K562 (cell line): ENCODE results near the gene SNRNP40. TPM values are rescaled to one million over a fixed set of nuclear protein-coding genes. Genes with fewer than 3 reads are reported as not detected.

Experiments
- ATAC-seq: fragments of 200-7000 bp; cut with Tn5 transposase; 3 replicates; pipeline ENCODE4 v1.9.1; 2020; ENCODE audit warnings: moderate library complexity
- BruUV-seq: library from RNA; stranded (reverse); fragments of 400-500 nt; replicated peaks from 2 replicates; lab custom pipeline; 2021; lab: Mats Ljungman, UMichigan
- CTCF ChIA-PET: fragments of 300-600 bp; formaldehyde crosslinking; extraction: SDS; loops from one replicate; lab custom pipeline; 2021; ENCODE audit warnings: low intra/inter-chr PET ratio; lab: Yijun Ruan, JAX
- POLR2A ChIA-PET: fragments of 300-600, 350-650 bp; sonication (Branson Sonifier 250); formaldehyde crosslinking; extraction: SDS; loops from one replicate; lab custom pipeline; 2021; ENCODE audit warnings: antibody characterized with exemption, inconsistent platforms; lab: Yijun Ruan, JAX
- DNase-seq, 4 experiments: peaks; one replicate each; pipeline versions ENCODE4 v3.0.0 to v3.0.0-alpha.2; 2011 to 2018; ENCODE audit warnings: low spot score in 3 of 4, mixed read lengths in 3 of 4; ENCODE audit errors: extremely low read depth in 1 of 4
- FAIRE-seq: peaks from 2 replicates; lab custom pipeline; 2011; peaks lifted over from hg19 to GRCh38; lab: Jason Lieb, UNC
- H2AFZ ChIP-seq: 2 replicates; pipeline ENCODE4 v1.6.0; 2011; ENCODE audit warnings: low read depth, low read length, control low read depth, inconsistent platforms
- H3K27ac ChIP-seq: fragments of 200-600 bp; 3 replicates; pipeline ENCODE4 v1.8.0; 2011; ENCODE audit warnings: low read depth, mild to moderate bottlenecking, control low read depth, inconsistent platforms, low read length, moderate library complexity, mixed read lengths; ENCODE audit errors: extremely low read depth
- H3K27me3 ChIP-seq, 2 experiments: fragments of 300-600 bp in 1 of 2; 2 replicates in 1 of 2; 3 replicates in 1 of 2; pipeline versions ENCODE4 v1.6.0 to v1.8.0; 2011; ENCODE audit warnings: inconsistent platforms in 2 of 2, low read length in 2 of 2, mild to moderate bottlenecking in 1 of 2, mixed read lengths in 1 of 2, moderate library complexity in 1 of 2; ENCODE audit not compliant: control insufficient read depth in 2 of 2, insufficient read depth in 2 of 2
- H3K36me3 ChIP-seq: fragments of 300-600 bp; 3 replicates; pipeline ENCODE4 v1.8.0; 2011; ENCODE audit warnings: mild to moderate bottlenecking, low read length, inconsistent platforms; ENCODE audit not compliant: control insufficient read depth, insufficient read depth
- H3K4me1 ChIP-seq, 2 experiments: fragments of 200-600 bp in 1 of 2; replicated peaks in 1 of 2; 2 replicates in 1 of 2; 3 replicates in 1 of 2; pipeline versions ENCODE4 v1.5.1 to v1.8.0; 2011; ENCODE audit warnings: inconsistent platforms in 2 of 2, low read length in 2 of 2, mild to moderate bottlenecking in 1 of 2, mixed read lengths in 1 of 2, moderate library complexity in 1 of 2; ENCODE audit not compliant: control insufficient read depth in 2 of 2, insufficient read depth in 2 of 2
- H3K4me2 ChIP-seq: 2 replicates; pipeline ENCODE4 v1.6.1; 2011; ENCODE audit warnings: low read length, control low read depth, inconsistent platforms, mixed read lengths; ENCODE audit not compliant: insufficient read depth
- H3K4me3 ChIP-seq: fragments of 200-600 bp; sonication (generic), shearing (Covaris generic); 2 replicates; pipeline ENCODE4 v1.5.1; 2016; ENCODE audit warnings: control low read depth, inconsistent platforms
- H3K79me2 ChIP-seq: fragments of 200-600 bp; 3 replicates; pipeline ENCODE4 v1.8.0; 2011; ENCODE audit warnings: low read length, inconsistent platforms; ENCODE audit not compliant: control insufficient read depth, insufficient read depth
- H3K9ac ChIP-seq, 2 experiments: 2 replicates each; pipeline versions ENCODE4 v1.6.0 to v1.6.1; 2011; ENCODE audit warnings: low read depth in 2 of 2, low read length in 2 of 2, control low read depth in 1 of 2, inconsistent platforms in 1 of 2, mild to moderate bottlenecking in 1 of 2, mixed read lengths in 1 of 2; ENCODE audit not compliant: insufficient read depth in 1 of 2
- H3K9me1 ChIP-seq: one replicate; pipeline ENCODE4 v1.6.0; 2011; ENCODE audit warnings: inconsistent platforms, mild to moderate bottlenecking, low read length, moderate library complexity; ENCODE audit not compliant: control insufficient read depth, insufficient read depth
- H3K9me3 ChIP-seq: replicated peaks from 2 replicates; pipeline ENCODE4 v1.5.1; 2011; ENCODE audit warnings: low read depth, low read length, inconsistent platforms; ENCODE audit not compliant: control insufficient read depth, insufficient read depth
- H4K20me1 ChIP-seq: replicated peaks from 2 replicates; pipeline ENCODE4 v1.6.1; 2011; ENCODE audit warnings: low read length, inconsistent platforms, mixed read lengths; ENCODE audit not compliant: control insufficient read depth, insufficient read depth
- CBFB ChIP-seq: sonication (generic); formaldehyde crosslinking; IDR thresholded peaks from 2 replicates; pipeline ENCODE4 v1.4.0; 2020; ENCODE audit warnings: mild to moderate bottlenecking, missing genetic modification reagents
- CBX1 ChIP-seq: sonication (generic); IDR thresholded peaks from 2 replicates; pipeline ENCODE4 v1.6.1; 2016; ENCODE audit warnings: antibody characterized with exemption, low read depth, mild to moderate bottlenecking
- FOXA3 ChIP-seq, 2 experiments: fragments of 450-650 bp in 1 of 2; sonication (generic) in 1 of 2; formaldehyde crosslinking; IDR thresholded peaks in 1 of 2; conservative IDR thresholded peaks in 1 of 2; 2 replicates each; pipeline versions ENCODE4 v1.4.0 to v1.8.0; 2020 to 2022; ENCODE audit warnings: mild to moderate bottlenecking in 2 of 2, missing genetic modification reagents in 1 of 2
- HDAC2 ChIP-seq: fragments of 450-650 bp; IDR thresholded peaks from 2 replicates; pipeline ENCODE4 v1.6.1; 2016; ENCODE audit warnings: mild to moderate bottlenecking
- MIER1 ChIP-seq: fragments of 450-650 bp; IDR thresholded peaks from 2 replicates; pipeline ENCODE4 v1.6.1; 2016; ENCODE audit warnings: antibody characterized with exemption, mild to moderate bottlenecking, low read depth
- MYC ChIP-seq, 2 experiments: fragments of 250-450 bp in 1 of 2; sonication (Bioruptor Pico) in 1 of 2; IDR thresholded peaks; 2 replicates each; pipeline versions ENCODE4 v1.5.1 to v1.6.1; 2012 to 2021; ENCODE audit warnings: low read depth in 2 of 2, borderline replicate concordance in 1 of 2, improper control_type of control experiment in 1 of 2, low read length in 1 of 2, mild to moderate bottlenecking in 1 of 2, moderate library complexity in 1 of 2
- NCOR1 ChIP-seq: fragments of 450-650 bp; IDR thresholded peaks from 2 replicates; pipeline ENCODE4 v1.6.1; 2016; ENCODE audit warnings: mild to moderate bottlenecking, moderate library complexity
- PHF21A ChIP-seq: fragments of 450-650 bp; IDR thresholded peaks from 2 replicates; pipeline ENCODE4 v1.6.1; 2017; ENCODE audit warnings: low read depth, borderline replicate concordance
- POLR2AphosphoS2 ChIP-seq: IDR thresholded peaks from 2 replicates; pipeline ENCODE4 v1.6.1; 2012; ENCODE audit warnings: low read length, improper control_type of control experiment
- RBM14 ChIP-seq: fragments of 200-400 bp; formaldehyde crosslinking; IDR thresholded peaks from 2 replicates; pipeline ENCODE4 v1.6.1; 2018; ENCODE audit warnings: low read depth, mild to moderate bottlenecking, low read length, moderate library complexity, borderline replicate concordance; ENCODE audit not compliant: insufficient read depth
- SIN3A ChIP-seq, 2 experiments: fragments of 150-350 bp in 1 of 2; IDR thresholded peaks; 2 replicates each; pipeline ENCODE4 v1.6.1; 2011 to 2016; ENCODE audit warnings: borderline replicate concordance in 2 of 2, low read depth in 2 of 2, low read length in 2 of 2, mild to moderate bottlenecking in 2 of 2, moderate library complexity in 2 of 2; ENCODE audit not compliant: control insufficient read depth in 1 of 2
- TARDBP ChIP-seq: fragments of 450-650 bp; IDR thresholded peaks from 2 replicates; pipeline ENCODE4 v1.6.1; 2016
- TEAD1 ChIP-seq, 2 experiments: fragments of 450-650 bp in 1 of 2; sonication (generic) in 1 of 2; formaldehyde crosslinking; IDR thresholded peaks; 2 replicates each; pipeline versions ENCODE4 v1.4.0 to v1.8.0; 2020 to 2022; ENCODE audit warnings: mild to moderate bottlenecking in 2 of 2, missing genetic modification reagents in 1 of 2
- ZNF695 ChIP-seq: fragments of 450-650 bp; formaldehyde crosslinking; IDR thresholded peaks from 2 replicates; pipeline ENCODE4 v1.4.0; 2020; ENCODE audit warnings: mild to moderate bottlenecking, moderate library complexity
- WGBS: fragments of 100-300 bp; shearing (Covaris generic); methylation state at CpG from one replicate; pipeline ENCODE4 v1.1.6; 2016; ENCODE audit warnings: low coverage, mixed read lengths; ENCODE audit not compliant: insufficient coverage; ENCODE audit errors: missing lambda C conversion rate; 5-methylcytosine and 5-hydroxymethylcytosine counted together
- in situ Hi-C: fragments of 300-500 bp; cut with MboI; formaldehyde crosslinking; loops from 4 replicates; pipeline ENCODE4 v1.15.0; 2018; ENCODE audit warnings: inconsistent platforms, mixed read lengths
- intact Hi-C: fragments of 100-400 bp; cut with micrococcal nuclease; formaldehyde crosslinking; loops from 2 replicates; pipeline ENCODE4 v1.14.2; 2022
- polyA plus RNA-seq, 8 experiments: library from polyadenylated mRNA; depleted of rRNA in 4 of 8; stranded (reverse) in 5 of 8; unstranded in 3 of 8; fragments of >200 nt; fragmentation: Nextera tagmentation in 2 of 8; fragmentation: Illumina TruSeq in 1 of 8; extraction: Ambion mirVana in 2 of 8; extraction: Trizol in 1 of 8; gene quantifications; 2 replicates each; pipeline versions ENCODE4 v1.2.1 to v1.2.3, GENCODE V29; 2011 to 2014; ENCODE audit warnings: inconsistent platforms in 1 of 8, missing spikeins in 1 of 8
- total RNA-seq, 7 experiments: library from RNA; depleted of rRNA in 6 of 7; stranded (reverse); fragments of >200 nt in 6 of 7; fragmentation: Illumina TruSeq in 2 of 7; extraction: Trizol in 2 of 7; gene quantifications; 2 replicates each; pipeline versions ENCODE4 v1.2.1 to v1.2.3, GENCODE V29; 2011 to 2021; ENCODE audit warnings: low replicate concordance in 1 of 7
- TF ChIP-seq, protein P1 (sequence below), 3 experiments: IDR thresholded peaks in 2 of 3; conservative IDR thresholded peaks in 1 of 3; 2 replicates each; pipeline ENCODE4 v1.5.1; 2011 to 2012; ENCODE audit warnings: low read length in 3 of 3, mild to moderate bottlenecking in 3 of 3, control low read depth in 2 of 3, improper control_type of control experiment in 1 of 3, inconsistent platforms in 1 of 3, low read depth in 1 of 3, mixed read lengths in 1 of 3, moderate library complexity in 1 of 3; ENCODE audit not compliant: insufficient read depth in 2 of 3
- TF ChIP-seq, protein P2 (sequence below), 2 experiments: fragments of 450-650 bp; IDR thresholded peaks; 2 replicates each; pipeline ENCODE4 v1.6.1; 2016

The SNRNP40 gene
- total and polyA plus RNA-seq, 9 of the 15 experiments (the other 6 are each of a cell fraction or from before 2014, with no cell fraction given): 48.7 to 278 (median 163) TPM

DNA sequence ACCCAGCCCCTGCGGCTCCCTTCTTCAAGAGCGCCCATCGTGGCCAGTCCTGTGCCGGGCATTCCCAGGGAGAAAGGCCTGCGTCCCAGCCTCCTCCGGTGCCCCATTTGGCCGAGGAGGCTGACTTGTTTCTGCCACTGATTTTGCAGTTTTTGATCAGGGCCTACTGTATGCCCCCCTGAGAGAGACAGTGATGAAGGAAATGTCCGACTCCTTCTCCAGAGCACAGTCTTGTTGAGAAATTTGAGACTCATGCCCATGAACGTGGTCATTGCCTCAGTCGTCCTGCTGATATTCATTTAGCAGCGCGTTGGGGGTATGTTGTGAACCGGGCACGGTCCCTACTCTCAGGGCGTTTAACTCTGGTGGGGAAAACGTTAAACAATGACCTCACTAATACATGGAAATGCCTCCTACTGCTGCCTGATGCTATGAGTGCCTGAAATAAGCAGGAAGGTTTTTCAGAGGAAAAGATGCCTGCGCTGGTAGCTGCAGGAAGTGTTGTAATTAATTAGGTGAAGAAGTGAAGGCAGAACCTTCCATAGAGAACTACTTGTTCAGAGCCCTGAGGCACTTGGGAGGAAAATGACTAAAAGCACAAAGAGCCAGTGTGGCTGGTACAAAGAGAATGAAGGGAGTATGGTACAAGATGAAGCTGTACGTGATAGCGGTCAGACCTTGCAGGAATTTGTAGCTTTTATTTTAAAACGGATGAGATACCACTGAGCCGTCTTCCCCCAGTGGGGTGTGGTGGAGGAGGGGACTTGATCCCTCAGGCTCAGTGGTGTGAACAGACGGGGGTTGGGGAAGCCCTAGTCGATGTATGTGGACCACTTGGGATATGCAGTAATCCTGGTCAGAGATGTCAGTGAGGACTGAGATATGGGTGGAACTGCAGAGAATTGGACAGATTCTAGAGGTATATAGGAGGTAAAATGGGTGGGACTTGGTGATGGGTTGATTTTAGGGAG is 974 bp upstream of the SNRNP40 start:
- H3K4me3 ChIP-seq: peak overlapping the region; percentile 80
- in situ Hi-C loops (no loop called here), intact Hi-C loops (no loop called here)
- no peak for TF ChIP-seq NCOR1
- peak; percentile 19; the same call in 1 of the 2 replicates for TF ChIP-seq HDAC2
- TF ChIP-seq, protein P1, sequence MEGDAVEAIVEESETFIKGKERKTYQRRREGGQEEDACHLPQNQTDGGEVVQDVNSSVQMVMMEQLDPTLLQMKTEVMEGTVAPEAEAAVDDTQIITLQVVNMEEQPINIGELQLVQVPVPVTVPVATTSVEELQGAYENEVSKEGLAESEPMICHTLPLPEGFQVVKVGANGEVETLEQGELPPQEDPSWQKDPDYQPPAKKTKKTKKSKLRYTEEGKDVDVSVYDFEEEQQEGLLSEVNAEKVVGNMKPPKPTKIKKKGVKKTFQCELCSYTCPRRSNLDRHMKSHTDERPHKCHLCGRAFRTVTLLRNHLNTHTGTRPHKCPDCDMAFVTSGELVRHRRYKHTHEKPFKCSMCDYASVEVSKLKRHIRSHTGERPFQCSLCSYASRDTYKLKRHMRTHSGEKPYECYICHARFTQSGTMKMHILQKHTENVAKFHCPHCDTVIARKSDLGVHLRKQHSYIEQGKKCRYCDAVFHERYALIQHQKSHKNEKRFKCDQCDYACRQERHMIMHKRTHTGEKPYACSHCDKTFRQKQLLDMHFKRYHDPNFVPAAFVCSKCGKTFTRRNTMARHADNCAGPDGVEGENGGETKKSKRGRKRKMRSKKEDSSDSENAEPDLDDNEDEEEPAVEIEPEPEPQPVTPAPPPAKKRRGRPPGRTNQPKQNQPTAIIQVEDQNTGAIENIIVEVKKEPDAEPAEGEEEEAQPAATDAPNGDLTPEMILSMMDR (IDR thresholded peaks at IDR 0.05 in 2 of 3, conservative IDR thresholded peaks at IDR 0.05 in 1 of 3; ENCODE audit: insufficient read depth in 2 of 3, low read depth in 1 of 3, low read length in 3 of 3): 0 out of 6 replicates have a peak, but pooled peaks of 1 of the 3 experiments have one; percentile 0
- TF ChIP-seq RBM14: no peak
- TF ChIP-seq FOXA3 (CRISPR knock-in tag; conservative IDR thresholded peaks at IDR 0.05 in 1 of 2, IDR thresholded peaks at IDR 0.05 in 1 of 2): 0 out of 4 replicates have a peak, but pooled peaks of 1 of the 2 experiments have one; percentile 32
- 0 out of 2 replicates have a peak, but pooled peaks have one; percentile 29 for TF ChIP-seq TARDBP
- TF ChIP-seq POLR2AphosphoS2: no peak
- no peak for TF ChIP-seq MYC (IDR thresholded peaks at IDR 0.05; ENCODE audit: low read depth, low read length)
- peak; percentile 71; the same call in 1 of the 2 replicates for TF ChIP-seq MYC (CRISPR knock-in tag; IDR thresholded peaks at IDR 0.05; ENCODE audit: borderline replicate concordance, low read depth)
- TF ChIP-seq PHF21A: no peak
- 0 out of 2 replicates have a peak, but pooled peaks have one; percentile 8 for TF ChIP-seq CBX1
- TF ChIP-seq SIN3A (IDR thresholded peaks at IDR 0.05; ENCODE audit: borderline replicate concordance in 2 of 2, control insufficient read depth in 1 of 2, low read depth in 2 of 2, low read length in 2 of 2): 0 out of 4 replicates have a peak, but pooled peaks of 1 of the 2 experiments have one; percentile 21
- TF ChIP-seq MIER1: 0 out of 2 replicates have a peak, but pooled peaks have one; percentile 33
- no peak for TF ChIP-seq ZNF695 (CRISPR knock-in tag)
- TF ChIP-seq, protein P2, sequence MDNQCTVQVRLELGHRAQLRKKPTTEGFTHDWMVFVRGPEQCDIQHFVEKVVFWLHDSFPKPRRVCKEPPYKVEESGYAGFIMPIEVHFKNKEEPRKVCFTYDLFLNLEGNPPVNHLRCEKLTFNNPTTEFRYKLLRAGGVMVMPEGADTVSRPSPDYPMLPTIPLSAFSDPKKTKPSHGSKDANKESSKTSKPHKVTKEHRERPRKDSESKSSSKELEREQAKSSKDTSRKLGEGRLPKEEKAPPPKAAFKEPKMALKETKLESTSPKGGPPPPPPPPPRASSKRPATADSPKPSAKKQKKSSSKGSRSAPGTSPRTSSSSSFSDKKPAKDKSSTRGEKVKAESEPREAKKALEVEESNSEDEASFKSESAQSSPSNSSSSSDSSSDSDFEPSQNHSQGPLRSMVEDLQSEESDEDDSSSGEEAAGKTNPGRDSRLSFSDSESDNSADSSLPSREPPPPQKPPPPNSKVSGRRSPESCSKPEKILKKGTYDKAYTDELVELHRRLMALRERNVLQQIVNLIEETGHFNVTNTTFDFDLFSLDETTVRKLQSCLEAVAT (IDR thresholded peaks at IDR 0.05): 0 out of 4 replicates have a peak, but pooled peaks of 1 of the 2 experiments have one; percentile 32
- TF ChIP-seq CBFB: 0 out of 2 replicates have a peak, but pooled peaks have one; percentile 55
- TF ChIP-seq TEAD1 (CRISPR knock-in tag; IDR thresholded peaks at IDR 0.05): peak in 1 of 2 experiments; percentile 71; a peak in 1 of 4 replicates

More for the DNA sequence above, 974 bp upstream of the SNRNP40 start:
- peak overlapping the region; percentile 90 for H2AFZ ChIP-seq
- no peaks in the 10 kb centered on the region for H3K27me3 ChIP-seq
- POLR2A ChIA-PET: interaction anchor here (0.5 to 3.3 kb wide), 28 partner anchors 10 to 229 kb away, joined by 3 to 25 read pairs (median 4); no protein-coding TSS in a partner anchor
- peak overlapping the region; percentile 93 for H3K4me2 ChIP-seq
- no peaks in the 10 kb centered on the region for H3K9me3 ChIP-seq
- peak overlapping the region; percentile 63 for H3K27ac ChIP-seq
- no peaks in the 10 kb centered on the region for H3K9me1 ChIP-seq
- FAIRE-seq (peak; percentile 65), DNase-seq (peak; percentile 23 to 40 (median 34)), ATAC-seq (peak; percentile 11)
- H3K4me1 ChIP-seq: peaks cover 5 to 17% of the 10 kb centered on the region in 2 experiments
- no peaks in the 10 kb centered on the region; the same call in 1 of the 2 replicates for H4K20me1 ChIP-seq
- 5% methylated on average over 23 of the region's 23 CpGs for WGBS
- BruUV-seq: TSS peak; percentile 75
- peaks cover 88% of the 10 kb centered on the region for H3K79me2 ChIP-seq
- peaks cover 37% of the 10 kb centered on the region for H3K36me3 ChIP-seq
- CTCF ChIA-PET: no interaction called here
- H3K9ac ChIP-seq: peak overlapping the region; percentile 98 to 100
